ENCODE results near the gene GRIFIN. TPM values are rescaled to one million over a fixed set of nuclear protein-coding genes. Genes with fewer than 3 reads are reported as not detected.

The GRIFIN gene, protein sequence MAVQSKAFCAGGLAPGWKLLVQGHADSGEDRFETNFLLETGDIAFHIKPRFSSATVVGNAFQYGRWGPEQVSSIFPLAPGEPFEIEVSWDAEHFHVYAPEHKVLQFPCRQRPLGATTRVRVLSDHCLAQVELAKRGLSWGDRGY
- total RNA-seq (2014; rRNA removed; shearing (Covaris generic)) = not detected in 2 replicates

DNA sequence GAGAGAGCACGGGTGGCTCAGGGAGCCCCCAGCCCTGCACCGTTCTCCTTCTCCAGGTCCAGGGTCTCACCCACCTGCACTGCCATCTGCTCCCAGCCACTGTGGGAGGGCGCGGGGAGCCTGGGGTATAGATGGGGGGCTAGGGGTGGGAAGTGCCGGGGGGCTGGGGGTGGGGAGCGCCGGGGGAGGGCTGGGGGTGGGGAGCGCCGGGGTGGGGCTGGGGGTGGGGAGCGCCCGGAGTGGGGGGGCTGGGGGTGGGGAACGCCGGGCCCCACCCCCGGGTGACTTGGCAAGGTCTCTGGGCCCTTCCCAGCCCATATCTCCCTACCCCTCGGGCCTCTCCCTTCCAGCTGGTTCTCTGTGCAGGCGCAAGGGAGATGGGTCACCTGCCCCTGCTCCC is at the start of gene GRIFIN:
GRIFIN (minus strand) TSS at position 101 of the 400 bp plus-strand sequence; CDS start at position 86, 15 bp downstream.
- no peak within 1 kb of the TSS for H3K27ac ChIP-seq
- H3K27me3 ChIP-seq = peaks cover 13% of the 10 kb centered on the region
- no peaks in the 10 kb centered on the region for H3K36me3 ChIP-seq
- DNase-seq = no peak
- no peaks in the 10 kb centered on the region for H3K9me3 ChIP-seq (replicated peaks)
- H3K4me3 ChIP-seq = no peak within 1 kb of the TSS
- peaks cover 26% of the 10 kb centered on the region for H3K4me1 ChIP-seq

DNA sequence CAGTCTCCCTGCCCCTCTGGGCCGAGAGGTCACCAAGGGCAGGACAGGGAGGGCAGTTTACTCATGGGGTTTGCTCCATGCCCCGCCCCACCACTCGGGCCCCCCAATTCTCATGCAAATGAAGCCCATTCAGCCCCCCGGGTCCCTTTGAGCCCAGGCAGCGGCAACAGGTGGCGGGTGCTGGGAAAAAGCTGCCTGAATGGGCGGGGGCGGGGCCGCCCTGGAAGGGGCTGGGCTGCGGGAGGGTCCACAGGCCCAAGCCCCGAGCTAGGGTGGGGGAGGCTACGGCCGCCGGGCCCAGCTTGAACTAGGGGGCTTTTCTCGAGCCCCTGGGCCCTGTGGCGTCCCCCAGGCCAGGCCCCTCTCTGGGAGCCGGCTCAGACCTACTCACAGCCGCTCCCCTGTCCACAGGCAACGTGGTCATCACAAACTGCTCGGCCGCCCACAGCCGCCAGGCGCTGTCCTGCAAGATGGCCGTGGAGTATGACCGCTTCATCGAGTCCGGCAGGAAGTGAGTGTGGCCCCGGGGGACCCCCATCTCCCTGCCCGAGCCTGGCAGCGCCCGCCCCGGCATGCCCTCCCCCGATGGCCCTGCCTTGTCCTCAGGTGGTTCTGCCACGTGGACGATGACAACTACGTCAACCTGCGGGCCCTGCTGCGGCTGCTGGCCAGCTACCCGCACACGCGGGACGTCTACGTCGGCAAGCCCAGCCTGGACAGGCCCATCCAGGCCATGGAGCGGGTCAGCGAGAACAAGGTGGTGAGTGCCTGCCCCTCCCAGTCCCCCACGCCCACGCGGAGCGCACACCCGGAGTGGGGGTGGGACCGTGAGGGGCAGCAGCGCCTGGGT is 48.8 kb upstream of the GRIFIN start:
- Histone ChIP-seq H3K4me3 (no peak overlapping the region), H3K27me3 (no peaks in the 10 kb centered on the region), H3K27ac (no peak overlapping the region), H3K36me3 (peaks cover 31% of the 10 kb centered on the region), H3K9me3 (replicated peaks) (no peaks in the 10 kb centered on the region), H3K4me1 (peaks cover 58% of the 10 kb centered on the region)
- no peak for DNase-seq

DNA sequence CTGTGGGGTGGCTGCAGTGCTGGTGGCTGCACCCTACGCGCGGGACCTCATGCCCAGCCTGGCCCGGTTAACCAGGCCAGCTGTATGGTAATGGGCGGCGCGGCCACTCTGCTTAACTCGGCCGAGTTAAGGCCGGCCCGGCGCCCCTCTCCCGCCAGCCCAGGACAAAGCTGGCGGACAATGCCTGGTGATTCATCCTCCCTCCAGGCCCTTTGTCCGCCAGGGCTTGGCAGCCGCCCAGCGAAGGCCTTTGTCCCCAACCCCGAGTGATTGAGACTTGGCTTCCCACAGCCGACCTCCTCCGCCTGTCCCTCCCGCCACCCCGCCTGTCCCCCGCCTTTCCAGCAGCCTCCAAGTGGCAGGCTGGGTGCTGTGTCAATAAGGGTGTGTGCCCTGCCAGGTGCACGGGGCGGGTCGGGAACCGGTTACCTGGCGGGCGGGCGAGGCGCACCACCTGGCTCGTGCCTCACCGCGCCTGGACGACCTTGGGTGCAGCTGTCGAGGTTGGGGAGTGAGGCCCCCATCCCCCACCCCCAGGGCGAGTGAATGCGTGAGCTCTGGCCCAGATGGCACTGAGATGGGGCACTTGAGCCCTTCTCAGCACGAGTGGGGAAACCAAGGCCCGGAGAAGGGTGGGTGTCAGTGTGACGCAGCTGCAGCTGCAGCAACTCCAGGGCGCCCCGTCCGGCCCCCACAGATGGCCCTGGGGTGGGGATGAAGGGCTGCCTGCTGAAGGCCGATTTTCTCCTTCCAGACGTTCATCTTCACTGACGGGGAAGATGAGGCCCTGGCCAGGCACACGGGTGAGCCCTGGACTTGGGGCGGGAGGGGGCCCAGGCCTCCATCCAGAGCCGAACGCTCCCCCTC is 48.0 kb upstream of the GRIFIN start:
- no peaks in the 10 kb centered on the region for H3K9me3 ChIP-seq (replicated peaks)
- no peaks in the 10 kb centered on the region for H3K27me3 ChIP-seq
- H3K27ac ChIP-seq = peak overlapping the region; percentile 39
- H3K4me3 ChIP-seq = no peak overlapping the region
- peaks cover 50% of the 10 kb centered on the region for H3K4me1 ChIP-seq
- H3K36me3 ChIP-seq = peaks cover 31% of the 10 kb centered on the region
- peak; percentile 72 to 78 for DNase-seq

DNA sequence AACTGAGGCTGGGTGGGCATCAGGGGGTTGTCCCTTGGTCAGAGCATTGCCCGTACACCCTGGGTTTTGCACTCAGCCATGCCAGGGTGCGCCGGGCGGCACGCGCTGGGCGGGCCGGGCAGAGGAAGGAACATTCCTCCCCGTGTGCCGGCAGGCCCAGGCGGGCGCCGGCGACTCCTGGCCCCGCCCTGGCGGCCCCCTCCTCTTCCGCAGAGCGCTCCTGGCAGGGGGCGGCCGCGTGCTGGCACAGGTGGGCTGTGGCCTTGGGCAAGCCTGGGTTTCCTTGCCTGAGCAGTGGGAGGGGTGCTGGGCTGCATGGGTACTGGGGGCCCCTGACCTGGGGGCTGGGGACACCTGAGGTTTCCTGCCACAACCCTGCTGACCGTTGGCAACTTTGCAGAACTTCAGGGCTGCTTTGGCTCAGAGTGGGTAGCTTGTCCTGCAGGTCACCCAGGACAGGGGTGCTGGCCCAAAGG is 47.3 kb upstream of the GRIFIN start:
- no peaks in the 10 kb centered on the region for H3K9me3 ChIP-seq (replicated peaks)
- peaks cover 48% of the 10 kb centered on the region for H3K4me1 ChIP-seq
- H3K27me3 ChIP-seq = no peaks in the 10 kb centered on the region
- no peak for DNase-seq
- H3K36me3 ChIP-seq = peaks cover 29% of the 10 kb centered on the region
- H3K27ac ChIP-seq = peak overlapping the region; percentile 39
- no peak overlapping the region for H3K4me3 ChIP-seq

DNA sequence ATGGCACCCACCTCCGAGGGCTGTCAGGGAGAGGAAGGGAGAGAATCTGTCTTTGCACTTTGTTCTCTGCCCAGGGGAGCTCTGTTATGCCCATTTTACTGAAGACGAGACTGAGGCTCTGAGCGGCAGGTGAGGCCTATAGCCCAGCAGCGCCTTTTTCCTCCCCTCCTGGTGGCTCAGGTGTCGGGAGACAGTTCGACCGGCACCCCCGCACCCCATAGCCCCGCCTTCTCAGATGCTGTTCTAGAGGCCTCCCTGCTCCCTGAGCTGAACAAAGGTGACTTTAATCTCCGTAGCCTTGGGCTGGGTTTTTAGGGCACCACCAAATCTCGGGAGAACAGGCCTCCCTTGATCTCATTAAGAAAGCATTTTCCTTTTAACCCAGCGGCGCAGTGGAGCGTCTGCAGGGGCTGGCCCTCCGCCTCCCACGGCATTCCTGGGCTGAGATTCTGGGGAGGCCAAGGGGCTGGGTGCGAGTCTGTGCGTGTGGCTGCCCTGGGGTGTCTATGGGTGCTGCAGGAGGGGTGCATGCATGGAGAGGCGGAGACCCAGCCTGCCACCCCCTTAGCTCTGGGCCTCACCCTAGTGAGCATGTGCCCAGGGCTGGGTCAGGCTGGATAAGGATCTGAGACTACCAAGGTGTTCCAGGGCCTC is 46.7 kb upstream of the GRIFIN start:
- H3K36me3 ChIP-seq = peaks cover 24% of the 10 kb centered on the region
- DNase-seq = no peak
- H3K27me3 ChIP-seq = no peaks in the 10 kb centered on the region
- H3K4me3 ChIP-seq = no peak overlapping the region
- peaks cover 48% of the 10 kb centered on the region for H3K4me1 ChIP-seq
- no peak overlapping the region for H3K27ac ChIP-seq
- no peaks in the 10 kb centered on the region for H3K9me3 ChIP-seq (replicated peaks)

DNA sequence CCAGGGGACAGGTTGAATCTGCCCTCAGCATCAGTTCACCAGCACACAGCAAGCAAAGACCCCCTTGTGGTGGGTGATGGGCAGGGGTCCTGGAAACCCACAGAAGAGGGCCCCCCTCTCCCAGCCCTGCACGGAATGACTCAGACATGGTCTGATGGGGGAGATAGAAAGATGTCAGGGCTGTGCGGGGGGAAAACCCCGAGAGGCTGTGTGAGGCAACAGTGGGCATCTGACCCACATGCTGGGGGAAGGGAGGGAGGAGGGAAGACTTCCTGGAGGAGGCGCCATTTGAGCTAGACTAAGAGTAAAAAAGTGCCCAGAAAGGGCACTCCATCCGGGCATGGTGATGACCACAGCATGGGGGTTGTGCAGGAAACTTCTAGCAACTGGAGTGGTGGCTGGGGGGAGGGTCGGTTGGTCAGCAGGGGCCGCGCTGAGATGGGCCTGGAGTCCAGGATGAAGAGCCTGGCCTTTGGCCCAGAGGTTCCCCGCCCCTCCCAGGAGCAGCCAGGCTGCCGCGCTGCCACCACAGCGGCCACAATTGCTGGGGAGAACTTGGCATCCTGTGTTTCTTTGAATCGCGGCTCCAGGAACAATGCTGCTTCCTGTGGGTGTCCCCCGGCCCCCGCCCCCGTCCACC is 45.9 kb upstream of the GRIFIN start:
- Histone ChIP-seq H3K4me3 (peak overlapping the region; percentile 63; the same call in 1 of the 2 replicates), H3K4me1 (peaks cover 49% of the 10 kb centered on the region), H3K27ac (no peak overlapping the region), H3K36me3 (peaks cover 23% of the 10 kb centered on the region), H3K9me3 (replicated peaks) (no peaks in the 10 kb centered on the region), H3K27me3 (no peaks in the 10 kb centered on the region)
- DNase-seq = no peak

DNA sequence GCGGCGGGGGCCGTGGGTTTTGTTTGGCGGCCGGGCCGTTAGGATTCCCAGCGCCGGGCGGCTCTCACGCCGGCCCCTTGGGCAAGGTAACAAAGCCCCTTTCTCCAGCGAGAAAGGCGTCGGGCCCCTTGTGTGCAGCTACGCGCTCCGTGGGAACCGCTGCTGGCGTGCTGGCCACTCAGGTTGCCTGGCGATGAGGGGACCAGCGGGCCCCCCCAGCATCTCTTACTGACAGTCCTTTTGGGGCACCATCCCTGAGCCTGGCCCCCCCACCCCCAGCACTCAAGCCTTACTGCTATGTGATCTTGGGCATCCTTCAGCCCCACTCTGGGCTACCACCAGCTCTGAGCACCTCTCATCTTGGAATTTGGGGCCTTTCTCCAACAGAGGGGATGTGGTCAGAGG is 45.1 kb upstream of the GRIFIN start:
- no peak for DNase-seq
- Histone ChIP-seq H3K4me1 (peaks cover 54% of the 10 kb centered on the region), H3K9me3 (replicated peaks) (no peaks in the 10 kb centered on the region), H3K27me3 (no peaks in the 10 kb centered on the region), H3K36me3 (peaks cover 16% of the 10 kb centered on the region), H3K4me3 (peak overlapping the region; percentile 63), H3K27ac (no peak overlapping the region)

DNA sequence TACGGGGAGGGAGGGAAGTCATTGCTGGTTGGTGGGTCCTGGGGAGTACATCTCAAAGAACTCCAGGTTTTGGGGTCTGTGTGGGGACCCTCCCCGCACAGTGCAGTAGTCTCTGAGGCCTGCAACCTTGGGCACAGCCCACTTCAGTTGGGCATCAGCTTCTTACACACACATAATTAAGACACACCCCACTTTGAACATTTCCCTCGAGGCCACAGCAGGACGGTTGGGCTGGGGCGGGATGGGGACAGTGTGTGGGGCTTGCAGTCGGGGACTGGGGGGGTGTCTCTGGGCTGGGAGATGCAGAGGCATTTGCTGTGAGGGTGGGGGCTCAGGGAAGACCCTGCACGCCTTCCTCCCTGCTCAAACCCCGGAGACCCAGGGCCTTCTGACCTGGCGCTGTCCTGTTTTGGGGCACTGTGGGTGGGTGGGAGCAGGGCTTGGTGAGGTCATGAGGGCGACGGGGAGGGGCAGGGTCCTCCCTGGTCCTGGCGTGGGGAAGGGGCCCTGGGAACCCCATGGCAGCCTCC is 44.6 kb upstream of the GRIFIN start:
- H3K36me3 ChIP-seq = peaks cover 13% of the 10 kb centered on the region
- H3K9me3 ChIP-seq (replicated peaks) = no peaks in the 10 kb centered on the region
- H3K4me1 ChIP-seq = peaks cover 59% of the 10 kb centered on the region
- H3K27me3 ChIP-seq = no peaks in the 10 kb centered on the region
- peak overlapping the region; percentile 63 for H3K4me3 ChIP-seq
- peak in 1 of 2 experiments; percentile 37 for DNase-seq
- H3K27ac ChIP-seq = no peak overlapping the region

DNA sequence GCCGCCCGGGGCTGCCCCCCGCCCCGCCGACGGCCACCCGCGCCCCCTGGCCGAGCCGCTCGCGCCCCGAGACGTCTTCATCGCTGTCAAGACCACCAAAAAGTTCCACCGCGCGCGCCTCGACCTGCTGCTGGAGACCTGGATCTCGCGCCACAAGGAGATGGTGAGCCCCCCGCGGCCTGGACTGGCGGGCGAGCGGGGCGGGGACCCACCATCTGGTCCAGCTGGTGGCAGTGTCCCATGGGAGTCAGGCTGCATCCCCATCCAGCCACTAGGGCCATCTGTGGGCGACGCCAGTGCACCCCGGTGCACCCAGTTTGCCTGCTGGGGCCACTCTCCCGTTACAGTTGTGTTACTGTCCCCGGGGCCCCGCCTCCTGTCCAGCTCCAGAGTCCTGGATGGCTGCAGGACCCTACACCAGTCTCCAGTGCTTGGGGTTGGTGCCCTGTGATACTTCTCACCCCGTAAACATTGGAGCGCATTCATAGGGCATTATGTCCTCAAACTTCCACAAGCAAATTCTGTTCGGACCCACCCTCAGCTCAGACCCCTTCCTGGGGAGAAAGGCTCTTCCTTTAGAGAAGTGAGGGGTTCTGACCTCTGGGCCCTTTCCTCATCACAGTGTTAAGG is 44.0 kb upstream of the GRIFIN start:
- peaks cover 7% of the 10 kb centered on the region; the same call in 1 of the 2 replicates for H3K36me3 ChIP-seq
- H3K4me1 ChIP-seq = peaks cover 59% of the 10 kb centered on the region
- peak overlapping the region; percentile 63 for H3K4me3 ChIP-seq
- H3K27ac ChIP-seq = no peak overlapping the region
- DNase-seq = peak; percentile 64 to 74
- no peaks in the 10 kb centered on the region for H3K27me3 ChIP-seq
- no peaks in the 10 kb centered on the region for H3K9me3 ChIP-seq (replicated peaks)

DNA sequence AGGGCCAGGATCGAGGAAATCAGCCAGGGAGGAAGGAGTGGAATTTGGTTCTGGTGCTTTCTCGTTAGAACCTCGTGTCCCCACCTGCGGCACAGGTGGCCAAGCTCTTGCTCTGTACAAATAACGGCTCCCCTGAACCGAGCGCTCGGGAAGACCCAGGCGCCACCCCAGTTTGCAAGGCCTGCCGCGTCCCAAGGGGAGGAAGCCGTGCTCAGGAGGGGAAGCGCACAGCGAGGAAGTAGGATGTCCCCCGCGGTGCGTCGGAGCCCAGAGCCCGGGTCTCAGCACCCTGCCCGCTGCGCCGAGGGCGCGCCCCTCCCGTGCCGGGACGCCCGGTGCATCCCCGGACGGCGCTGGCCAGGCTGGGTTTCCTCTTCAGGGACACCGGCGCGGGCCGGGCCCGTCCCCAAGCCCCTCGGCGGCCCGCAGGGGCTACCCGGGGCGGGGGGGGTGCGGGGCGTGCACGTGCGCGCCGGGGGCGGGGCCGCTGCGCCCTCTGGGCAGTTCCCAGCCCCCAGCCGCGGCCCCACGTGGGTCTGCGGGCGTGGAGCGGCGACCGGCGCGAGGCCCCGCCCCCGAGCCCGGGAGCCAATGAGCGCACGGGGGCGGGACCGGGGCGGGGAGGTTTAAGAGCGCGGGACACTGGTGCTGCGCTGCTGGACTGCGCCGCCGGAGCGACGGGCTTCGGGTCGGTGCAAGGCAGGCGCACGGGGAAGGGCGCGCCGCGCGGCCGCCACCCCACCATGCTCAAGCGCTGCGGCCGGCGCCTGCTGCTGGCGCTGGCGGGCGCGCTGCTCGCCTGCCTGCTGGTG is 43.1 kb upstream of the GRIFIN start, which contains the start of gene LFNG:
LFNG (plus strand) TSS at position 656 of the 812 bp plus-strand sequence; CDS start at position 744, 88 bp downstream.
- H3K27me3 ChIP-seq = no peaks in the 10 kb centered on the region
- peak within 1 kb of the TSS; percentile 57 for H3K27ac ChIP-seq
- peak; percentile 92 to 97 for DNase-seq
- peaks cover 6% of the 10 kb centered on the region; the same call in 1 of the 2 replicates for H3K36me3 ChIP-seq
- H3K4me3 ChIP-seq = peak within 1 kb of the TSS; percentile 63
- no peaks in the 10 kb centered on the region for H3K9me3 ChIP-seq (replicated peaks)
- peaks cover 55% of the 10 kb centered on the region for H3K4me1 ChIP-seq

DNA sequence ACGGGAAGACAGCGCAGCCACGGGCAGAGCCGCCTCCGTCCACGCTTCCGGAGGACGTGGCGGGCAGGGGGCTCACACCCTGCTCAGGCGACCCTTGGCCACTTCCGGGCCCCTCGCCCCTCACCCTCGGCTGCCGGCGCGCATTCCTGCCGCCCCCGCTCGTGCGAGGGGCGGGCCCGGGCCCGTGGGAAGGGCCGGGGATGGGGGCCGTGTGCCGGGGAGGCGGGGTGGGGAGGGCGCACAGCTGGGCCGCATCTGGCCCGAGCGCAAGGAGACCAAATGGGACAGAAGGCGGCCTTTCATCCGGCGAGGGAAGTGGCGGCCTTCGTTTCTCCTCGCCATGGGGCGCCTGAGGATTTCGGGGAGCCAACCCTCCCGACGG is 42.5 kb upstream of the GRIFIN start:
- DNase-seq = no peak
- Histone ChIP-seq H3K9me3 (replicated peaks) (no peaks in the 10 kb centered on the region), H3K4me1 (peaks cover 52% of the 10 kb centered on the region), H3K36me3 (0 out of 2 replicates have a peak, but pooled peaks cover under 1% of the 10 kb centered on the region), H3K4me3 (peak overlapping the region; percentile 63), H3K27ac (peak overlapping the region; percentile 57), H3K27me3 (no peaks in the 10 kb centered on the region)

DNA sequence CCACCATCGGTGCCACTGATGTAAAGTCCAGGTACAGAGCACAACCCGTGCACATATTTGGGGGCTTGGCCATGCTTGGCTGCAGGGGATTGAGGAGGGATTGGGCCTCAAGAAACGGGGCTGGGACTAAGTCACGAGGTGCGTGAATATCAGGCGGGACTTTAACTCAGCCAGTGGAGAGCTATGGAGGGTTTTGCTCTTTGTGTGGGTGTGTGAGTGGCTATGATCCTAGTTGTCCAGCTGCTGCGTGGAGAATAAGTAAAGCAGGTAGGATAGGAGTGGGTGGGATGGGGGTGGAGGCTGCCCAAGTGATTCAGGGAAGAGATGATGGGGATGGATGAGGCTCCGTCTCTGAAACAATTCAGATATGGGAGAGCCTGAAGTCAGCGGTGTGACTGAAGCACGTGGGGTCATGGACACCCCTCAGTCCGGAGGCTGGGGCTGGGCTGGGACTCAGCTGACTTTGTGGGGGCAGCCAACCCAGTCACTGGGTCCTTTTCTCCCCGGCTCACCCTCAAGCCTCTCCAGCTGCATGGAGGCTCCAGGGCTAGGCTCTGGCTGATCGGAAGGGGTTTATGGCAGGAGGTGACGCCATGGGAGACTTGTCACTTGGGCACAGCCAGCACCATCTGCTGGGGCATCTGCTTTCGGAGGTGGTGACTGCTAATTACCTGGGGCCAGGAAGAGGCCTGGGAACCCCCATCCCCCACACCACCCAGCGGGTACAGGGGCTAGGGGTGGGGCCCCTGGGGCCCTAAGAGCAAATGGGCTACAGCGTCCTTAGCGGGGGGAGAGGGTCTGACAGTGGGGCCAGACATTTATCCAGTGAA is 41.7 kb upstream of the GRIFIN start:
- H3K27ac ChIP-seq = peak overlapping the region; percentile 84
- H3K4me3 ChIP-seq = no peak overlapping the region
- H3K4me1 ChIP-seq = peaks cover 49% of the 10 kb centered on the region
- H3K9me3 ChIP-seq (replicated peaks) = no peaks in the 10 kb centered on the region
- no peaks in the 10 kb centered on the region for H3K27me3 ChIP-seq
- DNase-seq = peak; percentile 55 to 65
- H3K36me3 ChIP-seq = no peaks in the 10 kb centered on the region

All from SJCRH30 (cell line).